Measurements from ENCODE around the gene OR2AK2. TPM values are rescaled to one million over a fixed set of nuclear protein-coding genes. Genes with fewer than 3 reads are reported as not detected.
"Not testable (repeated sequence)": the region's sequence is repeated elsewhere in the genome, so short reads cannot be mapped to it uniquely, and the experiment has no call there.

Gene OR2AK2, protein sequence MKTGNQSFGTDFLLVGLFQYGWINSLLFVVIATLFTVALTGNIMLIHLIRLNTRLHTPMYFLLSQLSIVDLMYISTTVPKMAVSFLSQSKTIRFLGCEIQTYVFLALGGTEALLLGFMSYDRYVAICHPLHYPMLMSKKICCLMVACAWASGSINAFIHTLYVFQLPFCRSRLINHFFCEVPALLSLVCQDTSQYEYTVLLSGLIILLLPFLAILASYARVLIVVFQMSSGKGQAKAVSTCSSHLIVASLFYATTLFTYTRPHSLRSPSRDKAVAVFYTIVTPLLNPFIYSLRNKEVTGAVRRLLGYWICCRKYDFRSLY
- total RNA-seq = not detected

GRCh38 chr1:247964933-247965332 lies at the start of gene OR2AK2:
Gene OR2AK2 (plus strand): TSS chr1:247965233. CDS start chr1:247965377, 144 bp downstream.
- H3K36me3 Mint-ChIP-seq = peaks cover 7% of the 10 kb centered on the region
- no peak for DNase-seq
- H3K27ac Mint-ChIP-seq = no peak within 1 kb of the TSS
- H3K9me3 Mint-ChIP-seq = peaks cover 5% of the 10 kb centered on the region
- H3K27me3 Mint-ChIP-seq = peaks cover 4% of the 10 kb centered on the region
- peaks cover 4% of the 10 kb centered on the region for H3K4me1 Mint-ChIP-seq
- no peak within 1 kb of the TSS for H3K4me3 Mint-ChIP-seq

DNA sequence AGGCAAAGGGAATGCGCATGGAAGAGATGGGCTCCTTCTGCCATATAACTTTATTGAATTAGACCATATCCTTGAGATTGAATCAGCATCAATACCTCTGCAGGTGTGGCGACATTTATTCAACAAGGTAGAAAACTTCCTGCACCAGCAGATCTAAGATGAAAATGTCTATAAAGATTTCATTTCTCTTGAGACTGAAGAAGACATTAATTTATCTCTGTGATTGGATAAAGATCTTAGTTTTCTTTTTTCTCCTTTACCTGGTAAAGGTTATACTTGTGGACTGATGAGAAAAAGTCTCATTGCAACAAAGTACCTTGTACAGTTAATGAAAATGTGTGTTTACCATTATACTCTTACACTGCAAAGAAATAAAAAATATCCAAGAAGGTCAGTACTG lies 45.1 kb upstream of the OR2AK2 start, which contains the start of gene OR2T8:
TSS of gene OR2T8 (plus strand) at position 301 of the 400 bp plus-strand sequence. CDS start 766 bp downstream, outside the sequence.
- Mint-ChIP-seq H3K36me3 (no peaks in the 10 kb centered on the region), H3K4me3 (no peak within 1 kb of the TSS), H3K27me3 (peaks cover 4% of the 10 kb centered on the region), H3K9me3 (no peaks in the 10 kb centered on the region), H3K4me1 (no peaks in the 10 kb centered on the region), H3K27ac (no peak within 1 kb of the TSS)
- no peak for DNase-seq

DNA sequence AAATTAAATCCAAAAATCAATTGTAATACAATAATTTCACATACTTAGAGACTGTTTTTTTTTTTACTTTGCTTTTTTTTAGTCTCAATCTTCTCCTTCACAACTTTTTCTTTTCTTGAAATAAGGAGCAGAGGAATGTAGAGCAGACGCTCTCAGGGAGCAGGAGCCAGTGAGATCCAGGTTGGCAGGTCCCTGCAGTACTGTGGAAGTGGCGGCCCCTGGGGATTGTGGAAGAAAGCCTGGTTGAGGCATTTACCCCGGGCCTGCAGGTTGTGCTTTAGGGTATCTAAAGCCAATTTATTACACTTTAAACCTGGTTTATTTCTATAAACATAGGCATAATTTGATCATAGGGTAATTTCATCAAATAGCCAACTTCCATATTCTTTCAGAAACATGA lies 41.1 kb upstream of the OR2AK2 start:
- Mint-ChIP-seq H3K4me3 (no peak overlapping the region), H3K9me3 (no peaks in the 10 kb centered on the region), H3K27me3 (peaks cover 4% of the 10 kb centered on the region), H3K4me1 (no peaks in the 10 kb centered on the region), H3K36me3 (no peaks in the 10 kb centered on the region), H3K27ac (no peak overlapping the region)
- no peak for DNase-seq

- DNase-seq = no peak
- H3K27me3 Mint-ChIP-seq = peaks cover 4% of the 10 kb centered on the region
- H3K9me3 Mint-ChIP-seq = no peaks in the 10 kb centered on the region
- H3K4me3 Mint-ChIP-seq = no peak within 1 kb of the TSS
- H3K4me1 Mint-ChIP-seq = no peaks in the 10 kb centered on the region
- H3K36me3 Mint-ChIP-seq = no peaks in the 10 kb centered on the region
- H3K27ac Mint-ChIP-seq = no peak within 1 kb of the TSS
Observed at GRCh38 chr1:247924868-247925267, 40.2 kb upstream of the OR2AK2 start, which contains the start of gene OR2AJ1. Gene OR2AJ1 (plus strand): TSS chr1:247924889. CDS start chr1:247933769, 8,880 bp downstream.

DNA sequence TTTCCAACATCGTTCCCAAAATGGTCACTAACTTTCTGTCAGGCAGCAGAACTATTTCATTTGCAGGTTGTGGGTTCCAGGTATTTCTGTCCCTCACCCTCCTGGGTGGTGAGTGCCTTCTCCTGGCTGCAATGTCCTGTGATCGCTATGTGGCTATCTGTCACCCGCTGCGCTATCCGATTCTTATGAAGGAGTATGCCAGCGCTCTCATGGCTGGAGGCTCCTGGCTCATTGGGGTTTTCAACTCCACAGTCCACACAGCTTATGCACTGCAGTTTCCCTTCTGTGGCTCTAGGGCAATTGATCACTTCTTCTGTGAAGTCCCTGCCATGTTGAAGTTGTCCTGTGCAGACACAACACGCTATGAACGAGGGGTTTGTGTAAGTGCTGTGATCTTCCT lies 31.0 kb upstream of the OR2AK2 start:
- no peak for DNase-seq
- no peak overlapping the region for H3K27ac Mint-ChIP-seq
- H3K27me3 Mint-ChIP-seq = no peaks in the 10 kb centered on the region
- peaks cover 3% of the 10 kb centered on the region for H3K36me3 Mint-ChIP-seq
- no peak overlapping the region for H3K4me3 Mint-ChIP-seq
- H3K9me3 Mint-ChIP-seq = peaks cover 2% of the 10 kb centered on the region
- no peaks in the 10 kb centered on the region for H3K4me1 Mint-ChIP-seq

GRCh38 chr1:247935781-247936180 lies 29.3 kb upstream of the OR2AK2 start:
- peaks cover 2% of the 10 kb centered on the region for H3K9me3 Mint-ChIP-seq
- DNase-seq = no peak
- no peak overlapping the region for H3K4me3 Mint-ChIP-seq
- H3K27ac Mint-ChIP-seq = no peak overlapping the region
- peaks cover 3% of the 10 kb centered on the region for H3K36me3 Mint-ChIP-seq
- H3K4me1 Mint-ChIP-seq = no peaks in the 10 kb centered on the region
- H3K27me3 Mint-ChIP-seq = no peaks in the 10 kb centered on the region

- Mint-ChIP-seq H3K4me3 (no peak overlapping the region), H3K4me1 (no peaks in the 10 kb centered on the region), H3K27me3 (no peaks in the 10 kb centered on the region), H3K36me3 (peaks cover 3% of the 10 kb centered on the region), H3K9me3 (peaks cover 2% of the 10 kb centered on the region), H3K27ac (no peak overlapping the region)
- no peak for DNase-seq
Observed at GRCh38 chr1:247936415-247936814, 28.6 kb upstream of the OR2AK2 start.

- H3K9me3 Mint-ChIP-seq, H3K27me3 Mint-ChIP-seq, H3K36me3 Mint-ChIP-seq, H3K4me1 Mint-ChIP-seq: not testable (repeated sequence)
- Mint-ChIP-seq H3K4me3 (peak overlapping the region; percentile 76), H3K27ac (peak overlapping the region; percentile 70)
- DNase-seq = peak; percentile 85
Observed at GRCh38 chr1:247936965-247937734, 27.9 kb upstream of the OR2AK2 start.

- no peaks in the 10 kb centered on the region for H3K4me1 Mint-ChIP-seq
- H3K4me3 Mint-ChIP-seq = no peak overlapping the region
- no peaks in the 10 kb centered on the region for H3K27me3 Mint-ChIP-seq
- DNase-seq = no peak
- H3K9me3 Mint-ChIP-seq = peaks cover 5% of the 10 kb centered on the region
- H3K36me3 Mint-ChIP-seq = peaks cover 2% of the 10 kb centered on the region
- no peak overlapping the region for H3K27ac Mint-ChIP-seq
Observed at GRCh38 chr1:247942624-247943023, 22.4 kb upstream of the OR2AK2 start.

DNA sequence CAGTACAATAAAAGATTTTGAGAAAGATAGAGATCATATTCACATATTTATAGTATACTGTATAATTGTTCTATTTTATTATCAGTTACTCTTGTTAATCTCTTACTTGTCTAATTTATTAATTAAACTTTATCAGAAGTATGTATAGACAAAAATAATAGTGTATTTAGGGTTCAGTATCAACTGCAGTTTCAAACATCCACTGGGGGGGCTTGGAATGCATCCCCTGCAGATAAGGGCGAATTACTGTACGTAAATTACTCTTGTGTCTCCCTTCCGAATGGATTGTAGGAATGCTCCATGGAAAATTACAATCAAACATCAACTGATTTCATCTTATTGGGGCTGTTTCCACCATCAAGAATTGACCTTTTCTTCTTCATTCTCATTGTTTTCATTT lies 16.5 kb upstream of the OR2AK2 start, which contains the start of gene OR2L8:
TSS of gene OR2L8 (plus strand) at position 301 of the 400 bp plus-strand sequence. CDS start at position 301, 0 bp downstream.
- no peaks in the 10 kb centered on the region for H3K4me1 Mint-ChIP-seq
- H3K9me3 Mint-ChIP-seq = peaks cover 6% of the 10 kb centered on the region
- H3K27me3 Mint-ChIP-seq = no peaks in the 10 kb centered on the region
- no peak for DNase-seq
- no peak within 1 kb of the TSS for H3K27ac Mint-ChIP-seq
- H3K4me3 Mint-ChIP-seq = no peak within 1 kb of the TSS
- peaks cover 4% of the 10 kb centered on the region for H3K36me3 Mint-ChIP-seq

- H3K9me3 Mint-ChIP-seq = peaks cover 11% of the 10 kb centered on the region
- H3K36me3 Mint-ChIP-seq = peaks cover 2% of the 10 kb centered on the region
- no peak for DNase-seq
- peaks cover 3% of the 10 kb centered on the region for H3K27me3 Mint-ChIP-seq
- no peak overlapping the region for H3K4me3 Mint-ChIP-seq
- no peak overlapping the region for H3K27ac Mint-ChIP-seq
- no peaks in the 10 kb centered on the region for H3K4me1 Mint-ChIP-seq
Observed at GRCh38 chr1:247953408-247953807, 11.6 kb upstream of the OR2AK2 start.

DNA sequence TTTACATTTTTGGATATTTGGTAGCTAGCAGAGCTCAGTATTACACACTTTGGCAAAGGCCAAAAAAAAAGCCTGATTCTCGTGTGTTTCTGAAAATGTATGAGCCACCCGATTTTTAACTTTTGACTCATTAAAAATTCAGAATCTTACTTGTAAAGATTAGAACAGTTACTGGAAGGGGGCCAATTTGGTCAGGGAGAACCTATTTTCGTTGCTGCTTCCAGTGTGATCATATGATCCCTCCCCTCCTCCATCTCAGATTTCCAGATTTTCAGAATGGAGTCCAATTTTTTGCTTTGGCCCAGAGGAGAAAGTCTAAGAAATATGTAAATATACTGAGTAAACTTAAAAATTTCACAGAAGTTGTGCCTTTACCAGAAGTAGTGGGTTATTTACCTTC lies 3.2 kb upstream of the OR2AK2 start:
- Mint-ChIP-seq H3K36me3 (peaks cover 2% of the 10 kb centered on the region), H3K27me3 (no peaks in the 10 kb centered on the region), H3K4me3 (no peak overlapping the region), H3K4me1 (peaks cover 2% of the 10 kb centered on the region), H3K27ac (no peak overlapping the region), H3K9me3 (peaks cover 10% of the 10 kb centered on the region)
- no peak for DNase-seq

DNA sequence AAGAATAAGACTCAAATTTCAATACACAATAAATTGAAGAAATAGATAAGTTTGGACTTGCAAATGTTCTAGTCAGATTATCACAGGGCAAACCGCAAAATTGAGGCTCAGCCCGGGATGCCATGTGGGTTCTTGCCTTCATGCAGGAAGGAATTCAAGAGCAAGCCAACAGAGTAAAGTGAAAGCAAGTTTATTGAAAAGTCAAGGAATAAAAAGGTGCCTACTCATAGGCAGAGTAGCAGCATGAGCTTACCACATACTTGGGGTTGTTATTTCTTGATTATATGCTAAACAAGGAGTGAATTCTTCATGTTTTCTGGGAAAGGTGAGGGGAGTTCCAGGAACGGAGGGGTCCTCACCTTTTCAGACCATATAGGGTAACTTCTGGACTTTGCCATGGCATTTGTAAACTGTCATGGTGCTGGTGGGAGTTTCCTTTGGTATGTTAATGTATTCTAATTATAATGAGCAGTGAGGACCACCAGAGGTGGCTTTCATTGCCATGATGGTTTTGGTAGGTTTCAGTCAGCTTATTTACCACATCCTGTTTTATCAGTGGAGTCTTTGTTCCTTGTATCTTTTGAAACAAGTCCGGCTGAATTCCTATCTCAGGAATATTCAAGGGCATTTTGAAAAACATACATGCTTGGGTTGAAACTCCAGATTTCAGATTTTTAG lies 2.0 kb upstream of the OR2AK2 start:
- peaks cover 2% of the 10 kb centered on the region for H3K36me3 Mint-ChIP-seq
- peaks cover 4% of the 10 kb centered on the region for H3K9me3 Mint-ChIP-seq
- DNase-seq = peak; percentile 8
- H3K27me3 Mint-ChIP-seq = peaks cover 4% of the 10 kb centered on the region
- H3K4me3 Mint-ChIP-seq = no peak overlapping the region
- H3K4me1 Mint-ChIP-seq = peaks cover 4% of the 10 kb centered on the region
- no peak overlapping the region for H3K27ac Mint-ChIP-seq

GRCh38 chr1:247966532-247967204 lies 1.6 kb downstream of the OR2AK2 start:
- peaks cover 4% of the 10 kb centered on the region for H3K27me3 Mint-ChIP-seq
- H3K4me1 Mint-ChIP-seq = peaks cover 4% of the 10 kb centered on the region
- DNase-seq = no peak
- H3K4me3 Mint-ChIP-seq = no peak overlapping the region
- peaks cover 5% of the 10 kb centered on the region for H3K36me3 Mint-ChIP-seq
- H3K27ac Mint-ChIP-seq = no peak overlapping the region
- peaks cover 5% of the 10 kb centered on the region for H3K9me3 Mint-ChIP-seq
